Heart left ventricle (tissue), 13 donors: ENCODE results near the gene VPS13C.

Experiments
- CTCF ChIP-seq, 12 donors: fragments of 200-600 bp; sonication (generic) in 4 of 12; IDR thresholded peaks; one replicate each; pipeline versions ENCODE4 v1.5.0 to v1.8.0; 2018 to 2022; ENCODE audit warnings: antibody characterized with exemption in 12 of 12, mild to moderate bottlenecking in 5 of 12
- POLR2A ChIP-seq, 2 donors: fragments of 450-650 bp; IDR thresholded peaks; one replicate each; pipeline ENCODE4 v1.6.1; 2017; ENCODE audit warnings: antibody characterized with exemption in 2 of 2, mild to moderate bottlenecking in 2 of 2, moderate library complexity in 2 of 2
- donor health status: ischemic (EF 13 %, LVEDD 7.1; RV severe dilation, severe dysfunction).
- donor health status: DM: no; HTN: yes; CAD: no.
- donor health status: DM: no; HTN: no; CAD: no.
- donor health status: ischemic (EF 25% LVEDD 6.9; RV normal size, moderate dysfunction).
- donor health status: ischemic (EF 25% LVEDD 5.7; RV mildly dilated, moderate dysfunction).
- donor health status: ischemic (EF 35%, LVEDD 5.7; RV mildly dilated, moderate dysfunction).
- donor health status: nonischemic (EF 11% LVEDD 7.7; RV severe dilation, severe dysfunction).
- donor health status: DM: yes; HTN: yes; CAD: no.
- donor health status: PGD.
- donor health status: ischemic (EF 29% LVEDD 5.4; RV normal size, mild dysfunction).
- donor health status: nonischemic (EF 23%, LVEDD 6.1; RV moderate dilation, normal function).

- TF ChIP-seq CTCF (IDR thresholded peaks at IDR 0.05) (peak; percentile 48 to 94 (median 76)), POLR2A (IDR thresholded peaks at IDR 0.05) (peak in 1 of 2 donors; percentile 83)
Measured at GRCh38 chr15:62060113-62060895, at the start of gene VPS13C.
